A172 (cell line): ENCODE measurements around the gene KRT8. TPM values are rescaled to one million over a fixed set of nuclear protein-coding genes. Genes with fewer than 3 reads are reported as not detected.
"Not testable (repeated sequence)": the region's sequence is repeated elsewhere in the genome, so short reads cannot be mapped to it uniquely, and the experiment has no call there.

Source experiments
- DNase-seq: peaks from one replicate; pipeline ENCODE4 v3.0.0-alpha.2; 2015; ENCODE audit warnings: low spot score
- total RNA-seq: library from RNA; depleted of rRNA; stranded (reverse); fragments of >200 nt; shearing (Covaris generic); gene quantifications from 2 replicates; pipeline ENCODE4 v1.2.3, GENCODE V29; 2014

Gene KRT8
- total RNA-seq, 1 experiment from 2014 or later: 287 TPM

- no peak for DNase-seq
These were observed 2.9 kb downstream of the KRT8 start for GRCh38 chr12:52901715-52902541.

DNA sequence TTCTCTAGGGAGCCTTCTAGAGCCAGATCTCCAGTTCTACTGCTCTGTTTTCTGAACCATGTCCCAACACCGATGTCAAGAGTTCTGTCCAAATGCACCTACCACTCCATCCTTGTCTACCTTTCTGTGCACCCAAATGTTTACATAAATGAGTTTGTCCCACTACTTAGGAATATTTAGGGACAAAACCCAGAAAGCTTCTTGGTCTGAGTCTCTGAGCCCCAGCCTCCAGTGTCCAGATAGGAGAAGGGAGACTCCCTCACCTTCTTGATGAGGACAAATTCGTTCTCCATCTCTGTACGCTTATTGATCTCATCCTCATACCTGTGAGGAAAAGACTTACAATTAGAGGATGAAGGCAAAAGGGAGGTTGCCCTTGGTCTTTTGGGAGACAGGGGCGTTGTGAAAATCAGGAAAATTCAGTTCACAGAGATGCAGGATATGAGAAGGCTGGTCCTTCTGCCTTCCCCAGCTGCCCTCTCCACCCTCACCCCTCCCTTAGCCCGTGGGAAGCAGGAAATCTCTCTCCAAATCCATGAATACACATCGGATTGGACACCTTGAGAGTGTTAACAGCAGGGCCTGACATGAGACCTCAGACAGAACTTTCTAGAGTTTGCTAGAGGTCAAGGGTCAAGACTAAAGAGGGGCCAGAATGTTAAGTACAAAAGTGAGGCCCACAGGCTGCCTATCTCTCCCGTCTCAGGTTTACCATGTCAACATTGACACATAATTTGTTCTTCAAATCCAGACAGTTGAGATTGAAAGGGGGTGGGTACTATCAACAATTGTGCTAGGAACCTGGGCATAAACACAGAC, 3.8 kb downstream of the KRT8 start:
- DNase-seq: no peak

DNA sequence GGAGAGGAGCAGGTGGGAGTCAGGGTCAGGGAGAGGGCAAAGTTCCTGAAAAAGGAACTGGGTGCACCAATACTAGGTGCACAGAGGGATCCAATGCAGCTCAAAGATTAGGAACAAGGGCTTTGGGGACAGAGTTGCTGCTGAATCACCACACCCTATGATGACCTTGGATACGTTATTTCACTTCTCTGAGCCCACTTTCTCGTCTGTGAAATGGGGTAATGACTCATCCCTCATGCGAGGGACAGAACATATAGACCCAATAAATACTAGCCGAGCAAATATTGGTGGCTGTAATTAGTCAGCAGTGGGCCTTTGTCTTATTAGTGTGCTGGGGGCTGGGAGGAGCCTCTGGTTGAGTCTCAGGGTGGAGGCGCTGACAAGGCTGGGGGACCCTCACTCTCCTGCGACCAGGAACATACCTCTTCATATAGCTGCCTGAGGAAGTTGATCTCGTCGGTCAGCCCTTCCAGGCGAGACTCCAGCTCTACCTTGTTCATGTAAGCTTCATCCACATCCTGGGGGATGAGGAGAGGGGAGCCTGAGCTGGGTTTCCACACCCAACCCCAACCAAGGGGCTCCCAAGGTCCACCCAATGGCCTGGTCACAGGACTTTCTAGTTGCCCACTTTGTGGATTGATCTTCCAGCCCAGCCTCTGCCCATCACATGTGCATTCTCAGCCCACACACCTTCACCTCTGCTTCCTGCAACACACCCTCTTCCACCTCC, 4.5 kb downstream of the KRT8 start:
- DNase-seq: no peak

GRCh38 chr12:52899338-52900035, 5.4 kb downstream of the KRT8 start:
- no peak for DNase-seq

- no peak for DNase-seq
These were observed 8.4 kb downstream of the KRT8 start for GRCh38 chr12:52896190-52897100.

- no peak for DNase-seq
These were observed 9.1 kb downstream of the KRT8 start for GRCh38 chr12:52895726-52896189.

DNA sequence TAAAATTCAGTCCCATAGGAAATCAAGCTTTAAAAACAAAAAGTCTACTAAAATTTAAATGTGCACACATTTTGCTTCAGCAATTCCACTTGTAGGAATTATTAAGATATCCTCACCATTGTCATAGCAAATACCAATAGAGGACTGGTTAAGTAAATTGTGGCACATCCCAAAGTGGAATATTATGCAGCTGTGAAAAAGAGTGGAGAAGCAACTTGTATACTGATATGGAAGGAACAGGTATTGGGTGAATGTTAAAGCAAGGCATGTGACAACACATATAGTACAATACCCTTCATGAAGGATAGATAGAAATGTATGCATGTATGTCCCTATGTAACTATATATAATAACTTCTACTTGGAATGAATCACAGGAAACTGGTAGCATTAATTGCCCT, 11.9 kb downstream of the KRT8 start:
- no peak for DNase-seq

- DNase-seq: no peak
These were observed 12.5 kb downstream of the KRT8 start for GRCh38 chr12:52892207-52892852.

DNA sequence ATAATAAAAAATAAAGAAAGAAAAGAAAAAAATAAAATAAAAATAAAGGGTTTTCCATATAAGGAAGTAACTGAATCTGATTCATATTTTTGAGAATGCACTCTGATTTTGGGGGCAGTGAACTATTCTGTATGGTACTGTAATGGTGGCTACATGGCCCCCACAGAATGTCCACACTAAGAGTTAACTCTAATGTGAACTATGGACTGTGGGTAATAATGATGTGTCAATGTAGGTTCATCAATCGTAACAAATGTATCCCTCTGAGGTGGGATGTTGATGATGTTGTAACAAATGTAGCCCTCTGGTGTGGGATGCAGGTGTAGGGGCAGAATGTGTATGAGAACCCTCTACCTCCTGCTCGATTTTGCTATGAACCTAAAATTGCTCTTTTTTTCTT, 13.8 kb downstream of the KRT8 start:
- no peak for DNase-seq

- DNase-seq: no peak
These were observed 14.5 kb downstream of the KRT8 start for GRCh38 chr12:52890417-52890816.

GRCh38 chr12:52884526-52885293, 20.2 kb downstream of the KRT8 start:
- no peak for DNase-seq

DNA sequence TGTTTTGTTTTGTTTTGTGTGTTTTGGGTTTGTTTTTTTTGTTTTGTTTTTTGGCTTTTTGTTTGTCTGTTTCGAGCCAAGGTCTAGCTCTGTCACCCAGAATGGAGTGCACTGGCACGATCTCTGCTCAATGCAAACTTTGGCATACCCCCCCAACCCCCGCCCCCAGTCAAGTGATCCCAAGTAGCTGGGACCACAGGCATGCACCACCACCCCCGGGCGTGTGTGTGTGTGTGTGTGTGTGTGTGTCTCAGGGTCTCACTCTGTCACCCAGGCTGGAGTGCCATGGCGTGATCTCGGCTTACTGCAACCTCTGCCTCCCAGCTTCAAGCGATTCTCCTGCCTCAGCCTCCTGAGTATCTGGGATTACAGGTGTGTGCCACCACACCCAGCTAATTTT, 24.4 kb downstream of the KRT8 start:
- DNase-seq: not testable (repeated sequence)

DNA sequence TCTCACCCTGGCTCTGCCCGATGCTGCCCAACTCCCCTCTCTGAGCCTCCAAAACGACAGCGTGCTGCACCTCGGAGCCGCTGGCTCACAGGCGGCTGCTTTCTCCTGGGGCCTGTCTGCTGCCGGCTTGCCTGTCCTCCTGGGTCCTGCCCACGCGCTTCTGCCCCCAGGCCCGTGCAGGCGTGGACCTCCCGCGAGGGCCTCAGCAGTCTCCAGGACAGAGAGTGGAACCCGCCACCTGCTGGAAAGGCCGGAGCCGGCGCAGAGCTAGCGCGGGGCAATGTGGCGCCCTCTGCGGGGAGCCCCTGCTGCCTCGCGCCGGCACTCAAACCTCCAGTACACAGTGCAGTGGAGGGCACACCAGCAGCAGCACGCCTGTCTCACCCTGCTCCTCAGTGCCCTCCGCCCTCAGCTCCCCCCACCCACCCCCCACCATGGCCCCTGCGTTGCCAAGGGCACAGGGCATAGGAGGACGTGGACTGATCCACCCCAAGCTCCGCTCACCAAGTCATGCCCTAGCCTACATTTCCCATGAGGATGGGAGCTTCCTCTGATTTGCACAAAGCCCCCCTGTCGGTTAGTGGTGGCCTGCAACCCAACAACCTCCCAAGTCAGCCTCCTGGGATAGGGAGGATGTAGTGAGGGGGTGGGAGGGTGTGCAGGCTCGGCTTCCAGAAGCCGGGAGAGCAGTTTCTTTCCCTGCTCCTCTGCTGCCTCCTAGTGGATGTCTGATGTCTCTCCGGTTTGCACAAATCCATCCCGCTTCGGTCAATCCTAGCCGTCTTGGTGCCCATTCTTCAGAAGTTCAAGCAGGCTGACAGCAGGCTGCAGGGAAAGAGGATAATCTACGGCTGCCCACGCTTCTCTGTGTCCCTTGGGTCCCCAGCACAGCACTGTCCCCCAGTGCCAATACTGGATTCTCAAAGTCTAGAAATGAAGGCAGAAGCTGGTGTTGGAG, 25.2 kb downstream of the KRT8 start:
- peak; percentile 94 for DNase-seq

GRCh38 chr12:52878507-52879393, 26.1 kb downstream of the KRT8 start:
- no peak for DNase-seq

- no peak for DNase-seq
These were observed 27.6 kb downstream of the KRT8 start for GRCh38 chr12:52877242-52877641.

- peak; percentile 37 for DNase-seq
These were observed 28.5 kb downstream of the KRT8 start for GRCh38 chr12:52876372-52876771.
